GM19452 (cell line): ENCODE data around the gene MSI2.
"Not testable (repeated sequence)": the region's sequence is repeated elsewhere in the genome, so short reads cannot be mapped to it uniquely, and the experiment has no call there.

Source experiments
- ATAC-seq: cut with Tn5 transposase; IDR thresholded peaks from one replicate; pipeline ENCODE4 v1.9.1; 2021; ENCODE audit not compliant: unreplicated experiment

The MSI2 gene

GRCh38 chr17:57603546-57603945 lies 347.2 kb downstream of the MSI2 start:
- no peak for ATAC-seq

GRCh38 chr17:57603978-57604377 lies 347.7 kb downstream of the MSI2 start:
- ATAC-seq, result peak; percentile 49

- ATAC-seq, result no peak
Measured at GRCh38 chr17:57604771-57605674, 348.7 kb downstream of the MSI2 start.

GRCh38 chr17:57605675-57606105 lies 349.4 kb downstream of the MSI2 start:
- ATAC-seq, result no peak

- no peak for ATAC-seq
Measured at GRCh38 chr17:57606111-57606875, 350.0 kb downstream of the MSI2 start.

- no peak for ATAC-seq
Measured at GRCh38 chr17:57607553-57608120, 351.3 kb downstream of the MSI2 start.

- ATAC-seq, result no peak
Measured at GRCh38 chr17:57608369-57609124, 352.2 kb downstream of the MSI2 start.

GRCh38 chr17:57609125-57609877 lies 353.0 kb downstream of the MSI2 start:
- no peak for ATAC-seq

GRCh38 chr17:57609878-57610270 lies 353.6 kb downstream of the MSI2 start:
- ATAC-seq, result no peak

- ATAC-seq, result no peak
Measured at GRCh38 chr17:57612202-57613071, 356.1 kb downstream of the MSI2 start.

GRCh38 chr17:57614742-57615141 lies 358.4 kb downstream of the MSI2 start:
- no peak for ATAC-seq

GRCh38 chr17:57615836-57616757 lies 359.8 kb downstream of the MSI2 start:
- ATAC-seq, result no peak

- ATAC-seq, result no peak
Measured at GRCh38 chr17:57617218-57617617, 360.9 kb downstream of the MSI2 start.

GRCh38 chr17:57619061-57619937 lies 363.0 kb downstream of the MSI2 start:
- ATAC-seq, result no peak

- no peak for ATAC-seq
Measured at GRCh38 chr17:57620576-57620975, 364.3 kb downstream of the MSI2 start.

GRCh38 chr17:57621791-57622190 lies 365.5 kb downstream of the MSI2 start:
- not testable (repeated sequence) for ATAC-seq

- ATAC-seq, result no peak
Measured at GRCh38 chr17:57622306-57622682, 366.0 kb downstream of the MSI2 start.
